NCI-H82 treated with DMSO at 0.1 percent for 48 hours (cell line): ENCODE results near the gene GNAL.
"Not testable (repeated sequence)": the region's sequence is repeated elsewhere in the genome, so short reads cannot be mapped to it uniquely, and the experiment has no call there.

Experiments used
- DNase-seq: peaks from one replicate; lab custom pipeline; 2025; ENCODE audit not compliant: unreplicated experiment; lab: John Stamatoyannopoulos, UW

The GNAL gene

DNA sequence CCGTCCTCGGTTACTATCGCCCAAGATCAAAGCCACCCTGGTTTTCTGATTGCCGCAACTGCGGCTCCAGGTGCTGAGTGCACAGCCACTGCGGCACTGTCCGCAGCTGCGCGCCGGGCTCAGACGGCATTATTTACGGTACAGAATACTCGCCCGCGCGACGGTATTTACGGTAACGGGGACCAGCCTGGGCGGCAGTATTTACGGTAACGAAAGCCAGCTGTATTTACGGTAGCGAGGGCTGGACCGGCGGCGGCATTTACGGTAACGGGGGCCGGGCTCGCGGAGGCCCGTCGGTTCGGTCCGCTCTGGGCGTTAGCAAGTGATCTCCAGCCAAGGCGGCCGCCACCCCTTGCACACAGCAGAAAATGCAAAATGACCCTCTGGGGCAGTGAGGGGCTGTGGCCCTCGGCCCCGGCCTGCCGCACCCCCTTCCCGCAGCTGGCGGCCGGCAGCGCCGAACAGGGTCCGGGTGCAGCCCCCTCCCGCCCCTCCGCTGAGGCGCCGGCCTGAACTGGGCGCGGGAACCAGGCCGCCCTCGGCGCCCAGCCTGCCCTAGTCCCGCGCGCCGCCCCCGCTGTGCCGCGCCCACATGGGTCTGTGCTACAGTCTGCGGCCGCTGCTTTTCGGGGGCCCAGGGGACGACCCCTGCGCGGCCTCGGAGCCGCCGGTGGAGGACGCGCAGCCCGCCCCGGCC lies at the start of gene GNAL:
Gene GNAL (plus strand): TSS at position 293 of the 697 bp plus-strand sequence. CDS start 300 bp downstream, at position 593.
- peak; percentile 57 for DNase-seq

DNA sequence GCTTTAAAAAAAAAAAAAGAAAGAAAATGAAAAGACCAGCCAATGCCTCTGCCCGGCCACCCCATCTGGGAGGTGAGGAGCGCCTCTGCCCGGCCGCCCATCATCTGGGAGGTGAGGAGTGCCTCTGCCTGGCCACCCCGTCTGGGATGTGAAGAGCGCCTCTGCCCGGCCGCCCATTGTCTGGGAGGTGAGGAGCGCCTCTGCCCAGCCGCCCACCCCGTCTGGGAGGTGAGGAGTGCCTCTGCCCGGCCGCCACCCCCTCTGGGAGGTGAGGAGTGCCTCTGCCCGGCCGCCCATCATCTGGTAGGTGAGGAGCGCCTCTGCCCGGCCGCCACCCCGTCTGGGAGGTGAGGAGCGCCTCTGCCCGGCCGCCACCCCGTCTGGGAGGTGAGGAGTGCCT lies 41.8 kb upstream of the GNAL start:
- DNase-seq, result not testable (repeated sequence)

DNA sequence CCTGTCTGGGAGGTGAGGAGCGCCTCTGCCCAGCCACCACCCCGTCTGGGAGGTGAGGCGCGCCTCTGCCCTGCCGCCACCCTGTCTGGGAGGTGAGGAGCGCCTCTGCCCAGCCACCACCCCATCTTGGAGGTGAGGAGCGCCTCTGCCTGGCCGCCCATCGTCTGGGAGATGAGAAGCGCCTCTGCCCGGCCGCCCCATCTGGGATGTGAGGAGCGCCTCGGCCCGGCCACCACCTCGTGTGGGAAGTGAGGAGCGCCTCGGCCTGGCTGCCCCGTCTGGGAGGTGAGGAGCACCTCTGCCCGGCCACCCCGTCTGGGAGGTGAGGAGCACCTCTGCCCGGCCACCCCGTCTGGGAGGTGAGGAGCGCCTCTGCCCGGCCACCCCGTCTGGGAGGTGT lies 41.3 kb upstream of the GNAL start:
- DNase-seq, result not testable (repeated sequence)

DNA sequence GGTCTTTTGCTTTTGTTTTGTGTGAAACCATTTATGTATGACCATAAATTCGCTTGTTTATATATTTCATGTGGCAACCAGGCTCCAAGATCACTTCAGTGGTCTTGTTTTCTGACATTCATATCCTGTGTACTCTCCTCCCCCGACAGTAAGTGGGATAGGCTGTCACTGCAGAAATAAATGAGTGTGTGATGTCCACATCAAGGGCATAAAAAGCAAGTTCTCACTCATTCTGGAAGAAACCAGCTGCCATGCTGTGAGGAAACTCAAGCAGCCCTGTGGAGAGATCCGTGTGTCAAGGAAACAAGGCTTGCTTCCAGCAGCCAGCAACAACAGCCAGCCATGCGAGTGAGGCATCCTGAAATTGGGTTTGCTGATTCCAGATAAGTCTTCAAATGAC lies 39.2 kb upstream of the GNAL start:
- DNase-seq, result no peak

DNA sequence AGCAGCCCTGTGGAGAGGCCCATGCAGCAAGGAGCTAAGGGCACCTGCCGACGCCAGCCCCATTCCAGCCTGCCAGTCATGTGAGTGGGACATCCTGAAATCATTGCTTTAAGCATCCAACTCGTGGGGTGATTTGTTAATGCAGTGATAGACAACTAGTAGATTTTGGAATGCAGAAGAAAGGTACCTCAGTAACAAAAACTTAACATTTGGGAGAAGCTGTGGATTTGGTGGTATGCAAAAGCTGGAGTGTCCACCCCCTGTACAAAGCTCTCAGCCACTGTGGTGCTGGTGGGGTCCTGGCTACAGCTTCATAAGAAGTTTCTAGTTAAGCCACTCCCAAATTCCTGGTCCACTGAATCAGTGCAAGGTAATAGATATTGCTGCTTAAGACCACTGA lies 37.2 kb upstream of the GNAL start:
- DNase-seq, result no peak

DNA sequence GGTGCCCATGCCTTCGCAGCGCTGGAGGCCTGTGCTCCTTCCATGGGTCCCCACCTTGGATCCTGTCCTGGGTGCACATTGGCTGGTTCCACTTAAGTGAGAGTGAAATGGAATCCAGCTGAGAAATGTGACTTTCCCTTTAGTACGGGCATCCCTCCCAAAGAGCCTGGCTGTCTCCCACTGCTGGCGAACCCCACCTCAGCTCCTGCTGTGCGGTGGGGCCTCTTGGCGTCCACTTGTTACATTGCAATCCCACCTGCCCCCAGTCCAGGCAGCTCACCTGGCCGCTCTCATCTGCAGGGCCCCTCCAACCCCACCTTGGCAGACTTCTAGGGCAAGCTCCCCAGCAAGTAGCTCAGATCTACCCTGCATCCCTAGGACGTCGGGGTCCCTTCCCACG lies 35.5 kb upstream of the GNAL start:
- no peak for DNase-seq

DNA sequence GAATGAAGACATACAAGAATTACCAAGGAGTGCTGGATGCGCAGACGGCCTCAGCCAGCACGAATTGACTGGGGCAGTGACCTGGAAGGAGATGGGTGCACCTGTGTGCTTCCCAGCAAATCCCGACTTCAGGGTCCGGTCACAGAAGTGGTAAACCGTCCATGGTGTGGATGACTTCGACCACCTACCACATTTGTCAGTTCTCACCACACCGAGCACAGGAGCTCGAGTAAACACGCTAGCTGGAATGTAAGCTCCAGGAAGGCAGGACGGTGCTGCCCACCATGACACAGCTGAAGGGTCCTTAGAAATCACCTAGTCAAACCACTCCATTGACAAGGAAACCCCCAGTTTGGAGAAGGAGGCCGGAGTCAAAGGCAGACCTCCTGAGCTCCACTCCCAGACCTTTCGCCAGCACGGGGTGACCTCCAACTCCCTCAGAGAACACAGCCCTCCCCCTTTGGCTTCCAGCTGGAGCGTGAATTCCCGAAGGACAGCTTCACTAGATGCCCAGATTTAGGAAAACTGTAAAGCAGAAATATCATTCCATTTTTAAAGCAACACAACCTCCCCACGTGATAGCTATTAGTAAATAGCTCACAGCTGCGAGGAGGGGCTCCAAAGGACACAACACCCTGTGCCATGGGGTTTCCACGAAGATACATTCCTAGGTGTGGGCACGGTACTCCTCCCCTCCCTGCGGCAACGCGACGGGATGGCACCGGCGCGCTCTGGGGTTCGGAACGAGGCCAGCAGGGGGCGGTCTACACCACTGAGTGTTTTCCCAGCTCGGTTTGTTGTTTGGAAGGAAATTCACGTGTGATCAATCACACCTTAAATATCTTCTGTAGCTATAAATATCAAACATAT lies 34.1 kb upstream of the GNAL start:
- DNase-seq, result peak; percentile 2

DNA sequence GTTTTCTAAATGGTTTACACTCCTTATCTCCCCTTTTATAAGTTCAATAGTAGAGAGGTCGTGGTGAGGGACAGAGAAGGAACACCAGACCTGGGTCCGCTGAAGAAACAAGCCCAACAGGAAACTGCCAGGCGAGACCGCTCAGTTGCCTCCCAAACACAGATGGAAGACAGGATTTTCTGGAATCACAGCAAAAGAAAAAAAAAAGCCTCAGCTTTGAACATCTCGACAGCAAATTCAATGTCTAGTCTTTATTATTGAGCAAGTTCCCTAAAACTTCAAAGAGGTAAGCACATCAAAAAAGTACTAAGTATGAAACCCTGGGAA lies 33.5 kb upstream of the GNAL start:
- no peak for DNase-seq

DNA sequence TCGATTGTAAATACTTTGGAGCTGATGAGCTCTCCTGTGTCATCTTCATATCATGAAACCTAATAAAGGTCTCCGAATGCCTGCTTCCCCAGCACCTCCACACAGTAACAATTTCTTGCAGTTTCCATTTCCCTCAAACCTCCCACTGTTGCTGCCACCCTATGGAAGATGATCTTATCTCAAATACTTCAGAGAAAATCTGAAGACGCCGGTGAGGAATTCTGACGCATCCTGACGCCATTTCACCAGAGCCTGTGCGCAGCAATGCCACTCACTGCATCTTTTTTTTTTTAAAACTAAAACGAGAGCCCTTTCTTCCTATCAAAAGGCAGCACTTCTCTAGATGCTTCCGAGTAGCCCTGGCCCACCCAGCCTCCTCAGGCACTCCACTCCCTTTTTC lies 31.9 kb upstream of the GNAL start:
- no peak for DNase-seq

DNA sequence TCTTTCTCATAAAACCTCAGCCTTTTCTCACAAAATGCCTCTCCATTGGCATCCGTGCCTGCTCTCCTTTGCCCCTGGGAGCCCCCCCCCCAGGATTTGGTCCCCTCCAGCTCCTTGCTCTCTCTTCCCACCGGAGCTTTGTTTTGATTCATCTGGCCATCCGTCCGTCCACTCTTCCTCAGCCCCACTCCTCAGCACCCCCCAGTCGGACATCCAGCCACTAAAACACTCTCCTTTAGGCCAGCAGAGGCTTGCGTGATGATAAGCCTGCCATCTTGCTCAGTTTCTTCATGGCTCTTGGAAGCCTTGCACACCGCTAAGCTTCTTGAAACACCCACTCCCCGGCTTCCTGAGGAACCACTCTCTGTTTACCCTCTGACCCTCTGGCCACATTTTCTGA lies 31.5 kb upstream of the GNAL start:
- DNase-seq, result no peak

DNA sequence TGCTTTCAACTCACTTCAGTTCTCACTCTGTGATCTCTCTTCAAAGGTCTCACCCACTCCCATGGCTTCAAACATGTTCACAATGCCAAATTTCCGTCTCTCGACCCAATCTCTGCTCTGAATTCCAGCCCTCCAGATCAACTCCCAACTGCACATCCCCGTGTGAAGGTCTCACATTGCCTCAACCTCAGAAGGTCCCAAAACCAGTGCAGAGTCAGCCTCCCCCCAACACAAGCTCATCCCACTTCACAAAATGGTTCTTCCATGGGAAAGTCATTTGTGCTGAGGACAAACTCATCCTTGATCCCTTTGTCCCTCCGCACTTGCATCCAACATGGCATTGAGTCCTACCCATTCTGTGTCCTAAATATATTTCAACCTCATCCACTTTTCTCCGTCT lies 31.0 kb upstream of the GNAL start:
- no peak for DNase-seq

DNA sequence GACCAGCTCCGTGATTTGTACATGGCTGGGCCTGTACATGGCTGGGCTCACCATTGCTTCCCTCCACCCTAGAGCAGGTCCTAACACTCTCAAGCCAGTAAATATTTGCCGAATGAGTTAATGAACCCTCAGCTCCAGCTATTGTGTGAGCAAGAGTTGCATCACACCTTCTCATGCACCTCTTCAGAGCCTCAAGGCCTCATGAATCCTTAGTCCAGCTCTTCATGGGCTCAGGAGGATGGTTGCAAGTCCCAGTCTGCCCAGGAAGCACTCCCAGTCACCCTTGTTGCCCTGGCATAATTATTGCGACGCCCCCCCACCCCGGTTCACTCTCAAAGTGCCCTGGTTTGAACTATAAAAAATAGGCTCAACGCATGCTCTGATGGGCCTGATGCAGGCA lies 30.1 kb upstream of the GNAL start:
- no peak for DNase-seq

DNA sequence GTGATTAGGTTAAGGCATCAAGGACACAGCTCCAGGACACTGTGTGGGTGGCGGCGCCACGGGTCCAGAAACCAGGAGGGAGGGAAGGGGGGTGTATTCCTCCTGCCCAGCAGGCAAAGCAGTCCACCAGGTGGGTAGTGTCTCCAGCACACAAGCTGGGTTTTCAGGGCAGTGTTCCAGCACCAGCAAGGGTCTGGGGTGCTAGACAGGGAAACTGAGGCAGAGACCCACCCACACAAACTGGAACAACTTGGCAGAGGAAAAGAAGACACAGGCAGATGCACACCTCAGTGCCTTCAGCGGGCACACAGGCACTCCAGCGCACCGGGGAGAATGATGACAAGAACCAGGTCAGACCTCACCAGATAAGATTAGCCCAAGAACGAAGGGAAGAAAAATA lies 28.4 kb upstream of the GNAL start:
- DNase-seq, result no peak

DNA sequence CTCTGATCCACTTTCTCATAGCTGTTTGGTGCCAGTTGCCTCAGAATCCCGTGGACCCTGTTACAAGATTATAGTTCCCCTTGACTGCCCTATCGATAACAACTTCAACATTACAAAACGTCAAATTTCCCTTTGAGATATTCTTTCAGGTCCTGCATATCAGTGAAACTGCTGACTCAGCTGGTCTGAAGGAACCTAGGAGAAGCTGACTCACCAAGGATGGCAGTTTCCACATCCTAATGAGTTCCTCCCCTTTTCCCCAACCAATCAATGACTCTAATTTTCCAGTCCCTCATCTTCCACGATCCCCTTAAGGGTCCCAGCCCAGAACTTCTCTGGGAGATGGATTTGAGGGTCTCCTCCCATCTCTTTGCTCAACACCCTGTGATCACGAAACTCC lies 27.6 kb upstream of the GNAL start:
- no peak for DNase-seq

DNA sequence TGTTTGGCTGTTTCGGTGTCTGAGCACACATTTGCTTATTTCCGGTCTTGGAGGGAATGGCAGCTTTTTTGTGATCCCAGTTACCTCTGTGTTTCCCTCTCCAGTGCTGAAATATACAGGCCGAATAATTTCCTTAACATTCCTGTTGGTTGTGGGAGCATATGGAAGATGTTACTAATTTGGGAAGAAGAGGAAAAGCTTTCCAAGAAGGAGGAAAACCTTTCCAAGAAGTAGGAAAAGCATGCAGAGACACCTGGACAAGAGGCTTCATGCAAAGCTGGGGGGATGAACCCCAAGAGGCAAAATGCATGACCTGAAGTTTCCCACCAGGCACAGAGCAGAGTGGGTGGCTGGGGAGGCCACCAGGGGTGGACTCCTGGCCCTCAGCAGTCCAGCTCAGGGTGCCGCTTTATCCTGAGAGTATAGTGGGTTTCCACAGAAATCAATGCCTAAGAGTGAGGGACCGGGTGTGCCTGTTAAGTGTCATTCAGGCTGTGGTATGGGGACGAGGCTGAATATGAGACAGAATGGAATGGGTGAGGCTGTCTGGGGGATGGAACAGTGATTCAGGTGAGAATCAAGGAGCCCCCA lies 25.5 kb upstream of the GNAL start:
- DNase-seq, result no peak

DNA sequence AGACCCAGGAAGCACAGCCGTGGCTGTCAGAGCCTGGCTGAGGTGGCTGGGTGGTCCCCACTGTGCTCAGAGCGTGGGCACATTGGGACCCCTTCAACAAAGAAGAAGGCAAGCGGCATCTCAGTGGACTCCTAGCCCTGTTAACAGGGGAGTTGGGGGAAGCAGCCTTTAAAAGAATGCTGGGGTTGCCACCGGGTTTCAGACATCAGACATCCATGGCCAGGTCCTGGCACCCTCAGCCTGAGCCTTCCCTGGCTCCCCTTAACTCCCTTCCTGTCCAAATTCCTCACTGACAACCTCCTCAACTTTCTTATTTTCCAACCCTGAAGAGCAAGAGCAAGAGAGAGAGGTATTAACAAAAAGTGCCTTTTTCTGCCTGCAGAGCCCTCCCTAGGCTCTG lies 24.8 kb upstream of the GNAL start:
- DNase-seq, result no peak

DNA sequence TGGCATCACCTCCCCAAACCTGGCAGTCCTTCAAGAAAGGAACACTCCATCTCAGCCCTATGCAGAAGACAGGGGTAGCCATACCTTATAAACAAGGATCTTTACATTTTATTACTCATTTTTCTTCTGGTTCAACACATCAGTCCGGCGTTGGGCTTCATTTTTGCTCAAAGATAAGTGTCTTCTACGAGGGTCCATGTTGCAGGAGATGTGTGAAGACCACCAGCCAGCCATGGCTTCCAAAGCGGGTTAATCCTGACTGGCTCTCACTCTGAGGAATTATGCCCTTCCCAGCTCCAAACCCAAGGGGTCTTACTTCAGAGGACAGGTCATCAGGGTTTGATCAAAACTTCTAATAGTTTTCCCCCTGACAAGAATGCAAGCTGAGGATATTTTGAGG lies 23.9 kb upstream of the GNAL start:
- no peak for DNase-seq

DNA sequence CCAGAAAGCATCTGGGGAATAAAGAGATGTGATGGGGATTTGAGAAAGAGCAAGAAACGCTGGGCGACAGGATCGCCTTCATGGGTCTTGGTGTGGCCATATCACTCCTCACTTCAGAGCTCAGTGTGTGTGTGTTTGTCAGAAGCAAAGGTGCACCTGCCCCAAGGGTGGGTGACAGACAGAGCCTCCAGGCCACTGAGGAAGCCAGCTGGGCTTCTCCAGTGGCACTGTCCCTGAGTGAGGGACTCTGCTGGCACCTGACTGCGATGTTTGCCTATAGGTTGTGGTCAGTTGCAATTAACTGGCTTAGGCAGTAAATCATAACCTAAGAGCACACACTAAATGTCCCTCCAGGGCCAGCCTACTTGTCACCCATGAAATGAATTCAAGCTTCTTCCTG lies 23.5 kb upstream of the GNAL start:
- DNase-seq, result no peak

DNA sequence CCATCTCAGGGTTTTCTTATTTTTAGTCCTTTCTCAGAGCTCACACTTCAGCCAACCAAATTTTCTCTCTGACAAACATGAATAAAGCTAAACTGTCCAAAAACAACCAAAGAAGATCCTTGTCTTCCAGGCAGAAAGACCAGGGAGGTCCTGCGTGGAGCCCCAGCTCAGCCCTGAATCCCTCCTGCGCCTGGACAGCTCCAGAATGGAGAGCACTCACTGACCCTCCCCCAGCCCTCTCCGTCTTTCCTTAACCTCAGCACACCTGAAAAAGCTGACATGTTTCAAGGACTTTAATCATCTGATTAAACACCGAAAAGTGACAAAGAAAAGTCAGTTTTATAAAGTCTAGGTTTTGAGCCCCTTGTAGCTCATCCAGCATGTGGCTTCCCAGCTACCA lies 22.9 kb upstream of the GNAL start:
- no peak for DNase-seq

DNA sequence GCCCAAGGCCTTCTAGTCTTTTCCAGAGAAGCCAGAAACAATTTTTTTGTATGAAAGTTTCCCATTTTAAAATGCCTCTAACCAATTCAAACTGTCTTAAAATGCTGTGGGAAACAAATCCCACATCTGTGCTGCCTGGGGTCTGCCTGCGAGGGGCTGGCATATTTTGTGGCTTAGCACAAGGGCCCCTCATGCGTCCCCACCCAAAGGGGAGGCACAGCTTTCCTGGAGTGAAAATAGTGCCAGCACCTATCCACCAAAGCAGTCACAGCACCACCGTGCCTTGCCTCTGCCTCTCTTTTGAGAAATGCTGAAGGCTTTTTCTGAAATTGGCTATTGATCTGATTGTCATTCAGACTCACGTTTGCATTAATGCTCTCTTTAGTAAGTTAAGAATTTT lies 22.2 kb upstream of the GNAL start:
- no peak for DNase-seq

DNA sequence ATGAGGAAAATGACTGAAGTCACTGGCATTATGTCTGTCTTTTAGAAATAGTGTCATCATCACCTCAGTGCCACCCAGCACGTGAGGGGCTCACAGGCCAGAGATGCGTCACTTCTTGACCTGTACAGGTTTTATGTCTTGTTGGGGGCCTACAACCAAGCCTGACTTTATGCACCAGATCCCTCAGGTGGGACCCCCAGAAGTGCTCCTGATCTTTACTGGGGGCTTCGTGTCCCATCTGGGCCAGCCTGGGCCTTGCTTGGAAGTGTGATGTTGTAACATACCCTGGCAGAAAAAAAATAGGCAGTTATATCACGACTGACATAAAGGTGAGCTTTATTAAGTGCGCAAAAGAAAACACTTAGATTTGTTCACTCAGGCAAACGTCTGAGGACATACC lies 21.5 kb upstream of the GNAL start:
- no peak for DNase-seq

DNA sequence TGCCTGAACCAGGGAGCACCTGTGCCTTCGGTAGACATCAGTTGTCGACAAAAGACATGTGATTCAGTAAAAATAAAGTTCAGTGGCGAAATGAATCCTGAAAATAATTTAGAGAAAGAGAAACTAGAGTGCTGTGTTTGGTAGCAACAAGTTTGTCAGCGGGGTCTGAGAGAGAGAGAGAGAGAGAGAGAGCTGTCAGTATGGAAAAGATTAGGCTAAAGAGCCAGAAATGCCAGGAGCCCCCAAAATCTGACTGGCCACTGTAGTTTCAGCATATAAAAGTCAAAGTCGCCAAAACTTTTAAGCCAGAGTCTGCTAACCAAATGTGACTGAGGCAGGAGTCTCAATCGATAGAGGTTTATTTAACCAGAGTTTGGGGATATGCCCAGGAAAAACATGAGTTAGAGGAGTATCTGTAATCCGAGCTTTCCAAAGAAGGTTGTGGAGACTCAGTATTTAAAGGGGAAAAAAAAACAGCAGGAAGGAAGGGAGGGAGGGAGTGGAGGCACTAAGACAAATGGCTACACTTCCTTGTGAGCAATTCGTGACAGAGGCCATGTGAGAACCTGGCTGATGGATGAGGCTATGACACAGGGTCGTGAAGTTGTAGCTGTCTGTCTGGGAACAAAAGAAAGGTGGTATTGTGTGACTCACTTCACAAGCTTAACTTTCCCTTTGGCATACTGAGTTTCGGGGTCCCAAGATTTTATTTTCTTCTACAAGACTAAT lies 20.5 kb upstream of the GNAL start:
- DNase-seq, result no peak
